Effector CD4-positive, alpha-beta T cell (primary cell): ENCODE results near the gene SNAP47.

Experiments
- DNase-seq: peaks from one replicate; pipeline ENCODE4 v3.0.0-alpha.2; 2020

Gene SNAP47

GRCh38 chr1:227769047-227769935 lies 34.1 kb downstream of the SNAP47 start:
- DNase-seq, result no peak

GRCh38 chr1:227769936-227770494 lies 34.8 kb downstream of the SNAP47 start:
- no peak for DNase-seq

GRCh38 chr1:227770812-227771211 lies 35.6 kb downstream of the SNAP47 start:
- DNase-seq, result no peak

GRCh38 chr1:227771326-227771725 lies 36.1 kb downstream of the SNAP47 start:
- no peak for DNase-seq

- no peak for DNase-seq
Observed at GRCh38 chr1:227771771-227772170, 36.5 kb downstream of the SNAP47 start.

- no peak for DNase-seq
Observed at GRCh38 chr1:227773558-227773957, 38.3 kb downstream of the SNAP47 start.

GRCh38 chr1:227774051-227774731 lies 39.0 kb downstream of the SNAP47 start:
- DNase-seq, result no peak

- DNase-seq, result no peak
Observed at GRCh38 chr1:227774821-227775661, 39.8 kb downstream of the SNAP47 start.

- no peak for DNase-seq
Observed at GRCh38 chr1:227775841-227776240, 40.6 kb downstream of the SNAP47 start.

- DNase-seq, result no peak
Observed at GRCh38 chr1:227776331-227776771, 41.1 kb downstream of the SNAP47 start.

GRCh38 chr1:227777156-227777555 lies 41.9 kb downstream of the SNAP47 start:
- DNase-seq, result no peak

GRCh38 chr1:227777646-227778045 lies 42.4 kb downstream of the SNAP47 start:
- no peak for DNase-seq

GRCh38 chr1:227778401-227778947 lies 43.2 kb downstream of the SNAP47 start:
- DNase-seq, result no peak

- no peak for DNase-seq
Observed at GRCh38 chr1:227779021-227779441, 43.8 kb downstream of the SNAP47 start.

GRCh38 chr1:227779685-227780084 lies 44.5 kb downstream of the SNAP47 start:
- no peak for DNase-seq

GRCh38 chr1:227780101-227781044 lies 45.1 kb downstream of the SNAP47 start:
- no peak for DNase-seq

- DNase-seq, result no peak
Observed at GRCh38 chr1:227781314-227781930, 46.2 kb downstream of the SNAP47 start.

- no peak for DNase-seq
Observed at GRCh38 chr1:227782226-227782625, 47.0 kb downstream of the SNAP47 start.

GRCh38 chr1:227785094-227785804 lies 50.0 kb downstream of the SNAP47 start:
- DNase-seq, result no peak
